ENCODE results near the gene LDB3. TPM values are rescaled to one million over a fixed set of nuclear protein-coding genes. Genes with fewer than 3 reads are reported as not detected.

LDB3 gene
- total RNA-seq, 5 donors from 2014 or later (not counting 1 experiment from before 2014, with no cell fraction given), result 0.07 to 0.16 (median 0.12) TPM; not detected in 2

GRCh38 chr10:86635402-86635801 lies 32.9 kb upstream of the LDB3 start:
- no peaks in the 10 kb centered on the region for H3K9me3 Mint-ChIP-seq
- POLR2A ChIA-PET, result no interaction called here
- ATAC-seq (replicated peaks in 1 of 4), result no peak

DNA sequence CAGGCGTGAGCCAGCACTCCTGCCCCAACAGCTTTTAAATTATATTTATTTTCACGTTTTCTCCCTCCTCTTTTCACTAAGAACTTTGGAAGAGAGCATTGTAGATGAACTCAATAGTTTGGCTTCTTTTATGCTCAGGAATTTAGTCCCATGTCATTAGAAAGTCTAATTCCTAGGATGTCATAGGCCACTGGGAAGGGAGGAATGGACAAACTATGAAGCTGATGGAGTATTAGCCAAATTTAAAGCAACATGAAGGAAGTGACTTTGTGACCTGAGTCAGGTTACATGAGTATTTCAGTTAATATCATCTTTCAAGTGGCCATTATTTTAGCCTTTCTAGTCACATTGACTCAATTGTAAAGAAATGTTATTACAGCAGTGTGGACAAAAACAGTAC lies 32.0 kb upstream of the LDB3 start:
- Histone ChIP-seq H3K27me3 (replicated peaks in 1 of 2; ENCODE audit: control insufficient read depth in 2 of 2, extremely low read depth in 1 of 2, insufficient read depth in 2 of 2, low read length in 1 of 2) (peaks cover 6 to 33% of the 10 kb centered on the region in 2 experiments), H3K27ac (ENCODE audit: low read length) (no peak overlapping the region), H3K4me1 (ENCODE audit: control insufficient read depth in 1 of 2, extremely low read depth in 1 of 2, insufficient read depth in 2 of 2, low read length in 2 of 2) (no peaks in the 10 kb centered on the region), H3K4me3 (ENCODE audit: control insufficient read depth in 1 of 2, extremely low read depth in 1 of 2, low read length in 1 of 2) (no peak overlapping the region), H3K9me3 (no peaks in the 10 kb centered on the region), H3K36me3 (ENCODE audit: control insufficient read depth in 2 of 2, extremely low read depth in 1 of 2, insufficient read depth in 1 of 2, low read length in 1 of 2) (no peaks in the 10 kb centered on the region)
- WGBS (ENCODE audit: insufficient coverage), result no CpG with 5 or more reads among the region's 2 CpGs
- ChIA-PET POLR2A (no interaction called here), CTCF (no interaction called here)
- Mint-ChIP-seq H3K4me3 (no peak overlapping the region), H3K27me3 (peaks cover 34 to 48% of the 10 kb centered on the region in 2 donors), H3K4me1 (peaks cover 0 to 2% (median 0%) of the 10 kb centered on the region in 3 donors), H3K36me3 (no peaks in the 10 kb centered on the region), H3K9me3 (peaks cover 0 to 2% (median 0%) of the 10 kb centered on the region in 3 donors), H3K27ac (no peak overlapping the region)
- ATAC-seq (replicated peaks in 1 of 4), result no peak
- DNase-seq, result no peak

More at GRCh38 chr10:86635402-86635801, 32.9 kb upstream of the LDB3 start:
- Mint-ChIP-seq H3K4me3 (no peak overlapping the region), H3K4me1 (peaks cover 0 to 2% (median 0%) of the 10 kb centered on the region in 3 donors), H3K27me3 (peaks cover 39 to 54% of the 10 kb centered on the region in 2 donors), H3K36me3 (no peaks in the 10 kb centered on the region), H3K27ac (no peak overlapping the region)
- Histone ChIP-seq H3K9me3 (no peaks in the 10 kb centered on the region), H3K27me3 (replicated peaks in 1 of 2; ENCODE audit: control insufficient read depth in 2 of 2, extremely low read depth in 1 of 2, insufficient read depth in 2 of 2, low read length in 1 of 2) (peaks cover 12 to 37% of the 10 kb centered on the region in 2 experiments), H3K27ac (ENCODE audit: low read length) (no peak overlapping the region), H3K36me3 (ENCODE audit: control insufficient read depth in 2 of 2, extremely low read depth in 1 of 2, insufficient read depth in 1 of 2, low read length in 1 of 2) (no peaks in the 10 kb centered on the region), H3K4me1 (ENCODE audit: control insufficient read depth in 1 of 2, extremely low read depth in 1 of 2, insufficient read depth in 2 of 2, low read length in 2 of 2) (no peaks in the 10 kb centered on the region), H3K4me3 (ENCODE audit: control insufficient read depth in 1 of 2, extremely low read depth in 1 of 2, low read length in 1 of 2) (no peak overlapping the region)
- no peak for DNase-seq
- no CpG with 5 or more reads among the region's 2 CpGs for WGBS (ENCODE audit: insufficient coverage)
- CTCF ChIA-PET, result no interaction called here

- peaks cover 5 to 10% (median 6%) of the 10 kb centered on the region in 3 donors for H3K9me3 Mint-ChIP-seq
- DNase-seq (no peak), ATAC-seq (replicated peaks in 1 of 4) (no peak)
- no peak overlapping the region for H3K4me3 Mint-ChIP-seq
- POLR2A ChIA-PET, result interaction anchor here in 1 of 2 donors (0.6 kb wide), 1 partner anchor 25 kb away, joined by 3 read pairs; no protein-coding TSS in a partner anchor
- CTCF ChIA-PET, result no interaction called here
- H3K36me3 ChIP-seq (ENCODE audit: control insufficient read depth in 2 of 2, extremely low read depth in 1 of 2, insufficient read depth in 1 of 2, low read length in 1 of 2), result no peaks in the 10 kb centered on the region
- H3K27me3 Mint-ChIP-seq, result peaks cover 12 to 13% of the 10 kb centered on the region in 2 donors
- H3K4me3 ChIP-seq (ENCODE audit: control insufficient read depth in 1 of 2, extremely low read depth in 1 of 2, low read length in 1 of 2), result no peak overlapping the region
- H3K9me3 ChIP-seq, result no peaks in the 10 kb centered on the region
- no peaks in the 10 kb centered on the region for H3K4me1 ChIP-seq (ENCODE audit: control insufficient read depth in 1 of 2, extremely low read depth in 1 of 2, insufficient read depth in 2 of 2, low read length in 2 of 2)
- H3K27ac ChIP-seq (ENCODE audit: low read length), result no peak overlapping the region
- H3K4me1 Mint-ChIP-seq, result peaks cover 7 to 8% (median 7%) of the 10 kb centered on the region in 3 donors
- H3K27ac Mint-ChIP-seq, result no peak overlapping the region
- H3K27me3 ChIP-seq (replicated peaks in 1 of 2; ENCODE audit: control insufficient read depth in 2 of 2, extremely low read depth in 1 of 2, insufficient read depth in 2 of 2, low read length in 1 of 2), result peaks cover 0 to 6% of the 10 kb centered on the region in 2 experiments
- peaks cover 5% of the 10 kb centered on the region for H3K36me3 Mint-ChIP-seq
Measured at GRCh38 chr10:86642021-86642420, 26.3 kb upstream of the LDB3 start.

GRCh38 chr10:86642499-86642898 lies 25.8 kb upstream of the LDB3 start:
- no peaks in the 10 kb centered on the region for H3K9me3 ChIP-seq
- WGBS (ENCODE audit: insufficient coverage), result 43% methylated on average over 1 of the region's 5 CpGs
- DNase-seq (no peak), ATAC-seq (replicated peaks in 1 of 4) (no peak)
- ChIA-PET CTCF (no interaction called here), POLR2A (interaction anchor here in 1 of 2 donors (0.6 kb wide), 1 partner anchor 25 kb away, joined by 3 read pairs; no protein-coding TSS in a partner anchor)
- peaks cover 0 to 6% of the 10 kb centered on the region in 2 experiments for H3K27me3 ChIP-seq (replicated peaks in 1 of 2; ENCODE audit: control insufficient read depth in 2 of 2, extremely low read depth in 1 of 2, insufficient read depth in 2 of 2, low read length in 1 of 2)
- H3K4me3 ChIP-seq (ENCODE audit: control insufficient read depth in 1 of 2, extremely low read depth in 1 of 2, low read length in 1 of 2), result no peak overlapping the region
- no peaks in the 10 kb centered on the region for H3K4me1 ChIP-seq (ENCODE audit: control insufficient read depth in 1 of 2, extremely low read depth in 1 of 2, insufficient read depth in 2 of 2, low read length in 2 of 2)
- H3K27ac ChIP-seq (ENCODE audit: low read length), result no peak overlapping the region
- Mint-ChIP-seq H3K4me3 (no peak overlapping the region), H3K27me3 (peaks cover 9 to 13% of the 10 kb centered on the region in 2 donors), H3K36me3 (peaks cover 5% of the 10 kb centered on the region), H3K27ac (no peak overlapping the region), H3K9me3 (peaks cover 5 to 10% (median 6%) of the 10 kb centered on the region in 3 donors), H3K4me1 (peaks cover 7 to 8% (median 7%) of the 10 kb centered on the region in 3 donors)
- H3K36me3 ChIP-seq (ENCODE audit: control insufficient read depth in 2 of 2, extremely low read depth in 1 of 2, insufficient read depth in 1 of 2, low read length in 1 of 2), result no peaks in the 10 kb centered on the region

GRCh38 chr10:86644152-86644793 lies 24.0 kb upstream of the LDB3 start:
- no peak overlapping the region for H3K4me3 ChIP-seq (ENCODE audit: control insufficient read depth in 1 of 2, extremely low read depth in 1 of 2, low read length in 1 of 2)
- H3K27ac ChIP-seq (ENCODE audit: low read length), result no peak overlapping the region
- Mint-ChIP-seq H3K27ac (no peak overlapping the region), H3K4me1 (peaks cover 7 to 8% (median 7%) of the 10 kb centered on the region in 3 donors), H3K9me3 (peaks cover 5 to 10% (median 6%) of the 10 kb centered on the region in 3 donors), H3K4me3 (no peak overlapping the region), H3K27me3 (peaks cover 8 to 13% of the 10 kb centered on the region in 2 donors), H3K36me3 (peaks cover 5% of the 10 kb centered on the region)
- WGBS (ENCODE audit: insufficient coverage), result 20% methylated on average over 1 of the region's 5 CpGs
- H3K27me3 ChIP-seq (replicated peaks in 1 of 2; ENCODE audit: control insufficient read depth in 2 of 2, extremely low read depth in 1 of 2, insufficient read depth in 2 of 2, low read length in 1 of 2), result peaks cover 0 to 13% of the 10 kb centered on the region in 2 experiments
- H3K9me3 ChIP-seq, result no peaks in the 10 kb centered on the region
- ATAC-seq (replicated peaks in 1 of 4), result no peak
- no peak for DNase-seq
- H3K4me1 ChIP-seq (ENCODE audit: control insufficient read depth in 1 of 2, extremely low read depth in 1 of 2, insufficient read depth in 2 of 2, low read length in 2 of 2), result no peaks in the 10 kb centered on the region
- CTCF ChIA-PET, result no interaction called here
- POLR2A ChIA-PET, result no interaction called here
- no peaks in the 10 kb centered on the region for H3K36me3 ChIP-seq (ENCODE audit: control insufficient read depth in 2 of 2, extremely low read depth in 1 of 2, insufficient read depth in 1 of 2, low read length in 1 of 2)

GRCh38 chr10:86644794-86645445 lies 23.4 kb upstream of the LDB3 start:
- Mint-ChIP-seq H3K4me1 (peaks cover 7 to 8% (median 7%) of the 10 kb centered on the region in 3 donors), H3K36me3 (peaks cover 5% of the 10 kb centered on the region), H3K27ac (no peak overlapping the region), H3K27me3 (peaks cover 8 to 11% of the 10 kb centered on the region in 2 donors), H3K9me3 (peaks cover 5 to 10% (median 6%) of the 10 kb centered on the region in 3 donors), H3K4me3 (no peak overlapping the region)
- 60% methylated on average over 3 of the region's 5 CpGs for WGBS (ENCODE audit: insufficient coverage)
- no peaks in the 10 kb centered on the region for H3K36me3 ChIP-seq (ENCODE audit: control insufficient read depth in 2 of 2, extremely low read depth in 1 of 2, insufficient read depth in 1 of 2, low read length in 1 of 2)
- no peak overlapping the region for H3K27ac ChIP-seq (ENCODE audit: low read length)
- DNase-seq (no peak), ATAC-seq (replicated peaks in 1 of 4) (no peak)
- no peak overlapping the region for H3K4me3 ChIP-seq (ENCODE audit: control insufficient read depth in 1 of 2, extremely low read depth in 1 of 2, low read length in 1 of 2)
- CTCF ChIA-PET, result no interaction called here
- H3K9me3 ChIP-seq, result no peaks in the 10 kb centered on the region
- peaks cover 0 to 16% of the 10 kb centered on the region in 2 experiments for H3K27me3 ChIP-seq (replicated peaks in 1 of 2; ENCODE audit: control insufficient read depth in 2 of 2, extremely low read depth in 1 of 2, insufficient read depth in 2 of 2, low read length in 1 of 2)
- H3K4me1 ChIP-seq (ENCODE audit: control insufficient read depth in 1 of 2, extremely low read depth in 1 of 2, insufficient read depth in 2 of 2, low read length in 2 of 2), result no peaks in the 10 kb centered on the region
- POLR2A ChIA-PET, result no interaction called here

All from T-cell (primary cell).